HCT116 (cell line): Measurements from ENCODE around the gene CLEC16A. TPM values are rescaled to one million over a fixed set of nuclear protein-coding genes. Genes with fewer than 3 reads are reported as not detected.
"Not testable (repeated sequence)": the region's sequence is repeated elsewhere in the genome, so short reads cannot be mapped to it uniquely, and the experiment has no call there.

Source experiments
- ATAC-seq: fragments of 200-7000 bp; cut with Tn5 transposase; 2 replicates; pipeline ENCODE4 v1.9.1; 2020; ENCODE audit warnings: mild to moderate bottlenecking, moderate library complexity
- BruUV-seq: library from RNA; stranded (reverse); fragments of 400-500 nt; replicated peaks from 2 replicates; lab custom pipeline; 2021; lab: Mats Ljungman, UMichigan
- CTCF ChIA-PET: fragments of 300-600 bp; sonication (Branson Sonifier 250); formaldehyde crosslinking; loops from one replicate; lab custom pipeline; 2021; ENCODE audit warnings: antibody characterized with exemption; lab: Charles Lee
- POLR2A ChIA-PET: fragments of 300-600, 350-600 bp; sonication (Branson Sonifier 250); formaldehyde crosslinking; loops from one replicate; lab custom pipeline; 2021; ENCODE audit warnings: antibody characterized with exemption; lab: Charles Lee
- RAD21 ChIA-PET, 2 experiments: fragments of 300-600 bp; sonication (Branson Sonifier 250); formaldehyde crosslinking; loops; one replicate each; lab custom pipeline; 2023; ENCODE audit warnings: low total read pairs in 2 of 2; ENCODE audit not compliant: uncharacterized antibody in 2 of 2, unreplicated experiment in 2 of 2, low non-redundant PET in 1 of 2; lab: Charles Lee
- DNase-seq: peaks from one replicate; pipeline ENCODE4 v3.0.0-alpha.2; 2010; ENCODE audit warnings: low read depth, low spot score
- H2AFZ ChIP-seq: fragments of 200-600 bp; shearing (Covaris generic), sonication (generic); 2 replicates; pipeline ENCODE4 v1.6.1; 2017; ENCODE audit warnings: low read depth, mixed run types, mixed read lengths, antibody characterized with exemption, low read length; ENCODE audit not compliant: poor library complexity, severe bottlenecking
- H3K27ac ChIP-seq: 2 replicates; pipeline ENCODE4 v1.5.1; 2012; ENCODE audit warnings: low read depth, low read length
- H3K27me3 ChIP-seq: fragments of 200-600 bp; sonication (generic); 2 replicates; pipeline ENCODE4 v1.6.1; 2016; ENCODE audit warnings: mixed run types, low read length, mixed read lengths; ENCODE audit not compliant: insufficient read depth
- H3K36me3 ChIP-seq, 2 experiments: fragments of 200-500 bp in 1 of 2; fragments of 200-600 bp in 1 of 2; sonication (Bioruptor generic) in 1 of 2; sonication (generic) in 1 of 2; 2 replicates each; pipeline versions ENCODE4 v1.5.1 to v1.6.1; 2014 to 2016; ENCODE audit warnings: low read length in 2 of 2, inconsistent platforms in 1 of 2, mixed read lengths in 1 of 2, mixed run types in 1 of 2; ENCODE audit not compliant: insufficient read depth in 2 of 2, control insufficient read depth in 1 of 2
- H3K4me1 ChIP-seq, 2 experiments: fragments of 200-600 bp in 1 of 2; sonication (generic) in 1 of 2; 2 replicates each; pipeline versions ENCODE4 v1.5.1 to v1.6.1; 2012 to 2017; ENCODE audit warnings: low read length in 2 of 2, inconsistent platforms in 1 of 2, mild to moderate bottlenecking in 1 of 2, mixed read lengths in 1 of 2, mixed run types in 1 of 2, moderate library complexity in 1 of 2; ENCODE audit not compliant: insufficient read depth in 2 of 2, control insufficient read depth in 1 of 2
- H3K4me2 ChIP-seq: fragments of 200-600 bp; sonication (generic); 2 replicates; pipeline ENCODE4 v1.6.1; 2017; ENCODE audit warnings: mixed run types, low read length, mixed read lengths
- H3K4me3 ChIP-seq, 2 experiments: fragments of 200-600 bp in 1 of 2; sonication (generic) in 1 of 2; replicated peaks in 1 of 2; 2 replicates each; pipeline ENCODE4 v1.5.1; 2011 to 2016; ENCODE audit warnings: low read length in 2 of 2, control low read depth in 1 of 2, low read depth in 1 of 2, mild to moderate bottlenecking in 1 of 2, mixed read lengths in 1 of 2, mixed run types in 1 of 2
- H3K79me2 ChIP-seq: fragments of 200-600 bp; sonication (generic); 2 replicates; pipeline ENCODE4 v1.6.1; 2017; ENCODE audit warnings: mild to moderate bottlenecking, mixed run types, low read length, moderate library complexity, mixed read lengths; ENCODE audit not compliant: insufficient read depth
- H3K9ac ChIP-seq: fragments of 200-600 bp; sonication (generic); 2 replicates; pipeline ENCODE4 v1.6.1; 2016; ENCODE audit warnings: low read length, mixed read lengths
- H3K9me2 ChIP-seq: fragments of 200-600 bp; sonication (generic), shearing (Covaris generic); 2 replicates; pipeline ENCODE4 v1.6.1; 2017; ENCODE audit warnings: mixed run types, mild to moderate bottlenecking, moderate library complexity; ENCODE audit not compliant: insufficient read depth
- H3K9me3 ChIP-seq, 2 experiments: fragments of 200-500 bp in 1 of 2; fragments of 200-600 bp in 1 of 2; sonication (Bioruptor generic) in 1 of 2; sonication (generic) in 1 of 2; 2 replicates each; pipeline ENCODE4 v1.6.1; 2014 to 2017; ENCODE audit warnings: low read length in 2 of 2, mixed read lengths in 2 of 2, inconsistent platforms in 1 of 2, low read depth in 1 of 2, mild to moderate bottlenecking in 1 of 2, mixed run types in 1 of 2, moderate library complexity in 1 of 2; ENCODE audit not compliant: control insufficient read depth in 1 of 2, insufficient read depth in 1 of 2
- H4K20me1 ChIP-seq: fragments of 200-600 bp; sonication (generic), shearing (Covaris generic); 2 replicates; pipeline ENCODE4 v1.6.1; 2017; ENCODE audit warnings: mixed run types, mild to moderate bottlenecking, moderate library complexity; ENCODE audit not compliant: insufficient read depth
- EGR1 ChIP-seq: IDR thresholded peaks from 2 replicates; pipeline ENCODE4 v1.6.1; 2012; ENCODE audit warnings: low read depth
- ELF1 ChIP-seq: IDR thresholded peaks from 2 replicates; pipeline ENCODE4 v1.6.1; 2012; ENCODE audit warnings: low read depth, borderline replicate concordance
- EZH2 ChIP-seq: fragments of 200-600 bp; sonication (generic); IDR thresholded peaks from 2 replicates; pipeline ENCODE4 v1.6.1; 2017; ENCODE audit warnings: antibody characterized with exemption, mixed run types
- FOSL1 ChIP-seq: IDR thresholded peaks from 2 replicates; pipeline ENCODE4 v1.6.1; 2012; ENCODE audit warnings: low read depth
- JUND ChIP-seq: IDR thresholded peaks from 2 replicates; pipeline ENCODE4 v1.6.1; 2012
- RAD21 ChIP-seq: IDR thresholded peaks from 2 replicates; pipeline ENCODE4 v1.6.1; 2012; ENCODE audit warnings: low read depth, mild to moderate bottlenecking
- SIN3A ChIP-seq: IDR thresholded peaks from 2 replicates; pipeline ENCODE4 v1.6.1; 2012; ENCODE audit warnings: low read depth
- TCF7L2 ChIP-seq: IDR thresholded peaks from 2 replicates; pipeline ENCODE4 v1.7.0; 2011; ENCODE audit warnings: borderline replicate concordance, inconsistent platforms; ENCODE audit not compliant: insufficient read depth, insufficient read length; ENCODE audit errors: extremely low read depth
- YY1 ChIP-seq: IDR thresholded peaks from 2 replicates; pipeline ENCODE4 v1.6.1; 2011; ENCODE audit warnings: low read length, low read depth, moderate library complexity, mild to moderate bottlenecking; ENCODE audit not compliant: insufficient replicate concordance; ENCODE audit errors: extremely low read depth
- ZFX ChIP-seq: fragments of 450-650 bp; IDR thresholded peaks from 2 replicates; pipeline ENCODE4 v1.6.1; 2017
- ZNF274 ChIP-seq: fragments of 200-500 bp; sonication (Bioruptor generic); IDR thresholded peaks from 2 replicates; pipeline ENCODE4 v1.6.1; 2014; ENCODE audit warnings: mild to moderate bottlenecking, low read depth, low read length, inconsistent platforms
- intact Hi-C: fragments of 100-400 bp; cut with micrococcal nuclease; formaldehyde crosslinking; loops from 2 replicates; pipeline ENCODE4 v1.10.0; 2022
- total RNA-seq: library from RNA; stranded (reverse); gene quantifications from one replicate; pipeline ENCODE4 v1.2.1, GENCODE V29; 2021; ENCODE audit not compliant: unreplicated experiment
- TF ChIP-seq, protein P1 (sequence below), 3 experiments: fragments of 200-600 bp in 1 of 3; sonication (generic) in 1 of 3; IDR thresholded peaks in 2 of 3; conservative IDR thresholded peaks in 1 of 3; 2 replicates each; pipeline ENCODE4 v1.5.1; 2012 to 2017; ENCODE audit warnings: low read depth in 2 of 3, low read length in 2 of 3, antibody characterized with exemption in 1 of 3, borderline replicate concordance in 1 of 3, control low read depth in 1 of 3, mild to moderate bottlenecking in 1 of 3, mixed read lengths in 1 of 3, mixed run types in 1 of 3, moderate library complexity in 1 of 3; ENCODE audit not compliant: insufficient read depth in 1 of 3
- TF ChIP-seq, protein P2 (sequence below): IDR thresholded peaks from 2 replicates; pipeline ENCODE4 v1.6.1; 2011; ENCODE audit warnings: mild to moderate bottlenecking, low read length, moderate library complexity; ENCODE audit not compliant: insufficient replicate concordance; ENCODE audit errors: extremely low read depth
- TF ChIP-seq, protein P3 (sequence below): IDR thresholded peaks from 2 replicates; pipeline ENCODE4 v1.6.1; 2012

Gene CLEC16A
- total RNA-seq, 1 experiment from 2014 or later, result 18.0 TPM

DNA sequence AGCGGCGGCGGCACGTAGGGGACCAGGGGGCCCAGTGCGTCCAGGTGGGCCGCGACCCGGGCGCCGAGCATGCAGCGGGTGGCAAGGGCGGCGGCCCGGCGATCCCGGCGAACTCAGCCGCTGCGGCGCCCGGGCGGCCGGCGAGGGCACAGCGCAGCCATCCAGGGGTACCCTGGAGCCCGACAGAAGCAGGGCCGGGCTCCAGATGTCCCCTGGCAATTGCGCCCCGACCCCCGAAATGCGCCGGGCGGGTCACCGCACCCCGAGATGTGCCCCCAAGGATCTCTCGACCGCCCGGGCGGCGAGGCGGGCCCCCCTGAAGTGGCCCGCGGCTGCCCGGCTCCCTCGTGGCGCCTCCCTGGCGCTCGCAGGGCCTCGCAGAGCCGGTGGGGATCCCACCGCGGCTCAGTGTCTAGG lies 2.4 kb upstream of the CLEC16A start:
- RAD21 ChIA-PET, BruUV-seq, intact Hi-C loops, H3K9me3 ChIP-seq, H3K9me2 ChIP-seq, H2AFZ ChIP-seq, DNase-seq, H4K20me1 ChIP-seq, H3K27me3 ChIP-seq: not testable (repeated sequence)
- peak overlapping the region; percentile 94 for H3K4me2 ChIP-seq
- H3K9ac ChIP-seq, result peak overlapping the region; percentile 80
- H3K79me2 ChIP-seq, result peaks cover 71% of the 10 kb centered on the region
- peak; percentile 4 for ATAC-seq
- peaks cover 9 to 27% of the 10 kb centered on the region in 2 experiments; a peak in 2 of 4 replicates for H3K36me3 ChIP-seq
- peaks cover 32 to 44% of the 10 kb centered on the region in 2 experiments for H3K4me1 ChIP-seq
- peak overlapping the region; percentile 71 to 84 for H3K4me3 ChIP-seq
- H3K27ac ChIP-seq, result peak overlapping the region; percentile 65; the same call in 1 of the 2 replicates
- TF ChIP-seq ZFX, result peak; percentile 74
- ChIA-PET POLR2A (interaction anchor here (0.6 to 0.9 kb wide), 3 partner anchors 9 to 314 kb away, joined by 3 read pairs; partner anchors contain the start of gene SOCS1), CTCF (interaction anchor here (0.9 to 1.0 kb wide), 2 partner anchors 13 to 314 kb away, joined by 3 to 4 read pairs; partner anchors contain the start of gene SOCS1)

DNA sequence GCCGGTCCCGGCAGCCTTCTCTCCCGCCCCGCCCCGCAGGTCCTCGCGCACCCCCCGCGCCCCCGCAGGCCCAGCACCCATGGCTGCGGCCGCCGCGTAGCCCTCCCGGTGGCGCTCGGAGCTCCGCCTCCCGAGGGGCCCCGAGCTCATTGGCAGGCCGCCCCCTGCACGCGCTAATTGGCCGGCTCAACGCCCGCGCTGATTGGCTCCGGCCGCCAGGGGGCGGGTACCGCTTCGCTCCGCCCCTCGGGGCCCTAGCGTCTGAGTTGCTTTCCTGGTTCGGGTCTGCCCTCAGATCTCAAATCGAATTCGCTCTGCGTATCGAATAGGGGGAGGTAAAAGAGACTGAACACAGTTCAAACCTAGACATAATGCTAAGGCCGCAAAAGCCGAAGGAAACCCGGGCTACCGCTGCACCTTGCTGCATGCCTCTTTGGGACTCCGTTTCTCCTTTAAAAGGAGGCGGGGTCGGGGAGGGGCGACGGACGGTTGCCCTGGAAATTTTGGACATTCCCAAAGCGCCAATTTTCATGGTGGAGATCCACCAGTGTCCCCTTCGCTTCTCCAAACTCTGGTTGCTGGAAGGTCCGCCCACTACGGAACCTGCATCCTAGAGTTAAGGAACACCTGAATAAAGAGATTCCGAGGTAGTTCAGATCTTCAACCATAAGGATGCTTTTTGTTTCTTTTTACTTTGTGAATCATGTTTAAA lies 1.9 kb upstream of the CLEC16A start, which contains the start of gene DEXI:
Gene DEXI (minus strand): TSS at position 117 of the 712 bp plus-strand sequence. CDS start 463 bp downstream, outside the sequence.
- Histone ChIP-seq H3K27me3 (no peaks in the 10 kb centered on the region), H3K9me2 (no peaks in the 10 kb centered on the region), H3K36me3 (peaks cover 9 to 21% of the 10 kb centered on the region in 2 experiments; a peak in 2 of 4 replicates), H3K9ac (peak within 1 kb of the TSS; percentile 80), H3K4me3 (peak within 1 kb of the TSS; percentile 71 to 84), H3K27ac (peak within 1 kb of the TSS; percentile 65), H3K9me3 (no peaks in the 10 kb centered on the region), H4K20me1 (no peaks in the 10 kb centered on the region), H3K4me2 (peak within 1 kb of the TSS; percentile 94), H3K4me1 (peaks cover 37 to 50% of the 10 kb centered on the region in 2 experiments), H3K79me2 (peaks cover 71% of the 10 kb centered on the region), H2AFZ (no peak within 1 kb of the TSS)
- ATAC-seq (peak; percentile 83), DNase-seq (peak; percentile 72)
- intact Hi-C loops, result no loop called here
- ChIA-PET RAD21 (no interaction called here), POLR2A (interaction anchor here (0.6 to 0.9 kb wide), 3 partner anchors 10 to 313 kb away, joined by 3 read pairs; partner anchors contain the start of gene SOCS1), CTCF (interaction anchor here (0.9 to 1.0 kb wide), 2 partner anchors 12 to 314 kb away, joined by 3 to 4 read pairs; partner anchors contain the start of gene SOCS1)
- no TSS peak for BruUV-seq
- TF ChIP-seq JUND (no peak), EZH2 (no peak), SIN3A (peak; percentile 51; the same call in 1 of the 2 replicates), ELF1 (no peak), EGR1 (peak; percentile 77), FOSL1 (no peak), ZNF274 (no peak), YY1 (peak; percentile 73), TCF7L2 (no peak), RAD21 (no peak)
- TF ChIP-seq, protein P1, sequence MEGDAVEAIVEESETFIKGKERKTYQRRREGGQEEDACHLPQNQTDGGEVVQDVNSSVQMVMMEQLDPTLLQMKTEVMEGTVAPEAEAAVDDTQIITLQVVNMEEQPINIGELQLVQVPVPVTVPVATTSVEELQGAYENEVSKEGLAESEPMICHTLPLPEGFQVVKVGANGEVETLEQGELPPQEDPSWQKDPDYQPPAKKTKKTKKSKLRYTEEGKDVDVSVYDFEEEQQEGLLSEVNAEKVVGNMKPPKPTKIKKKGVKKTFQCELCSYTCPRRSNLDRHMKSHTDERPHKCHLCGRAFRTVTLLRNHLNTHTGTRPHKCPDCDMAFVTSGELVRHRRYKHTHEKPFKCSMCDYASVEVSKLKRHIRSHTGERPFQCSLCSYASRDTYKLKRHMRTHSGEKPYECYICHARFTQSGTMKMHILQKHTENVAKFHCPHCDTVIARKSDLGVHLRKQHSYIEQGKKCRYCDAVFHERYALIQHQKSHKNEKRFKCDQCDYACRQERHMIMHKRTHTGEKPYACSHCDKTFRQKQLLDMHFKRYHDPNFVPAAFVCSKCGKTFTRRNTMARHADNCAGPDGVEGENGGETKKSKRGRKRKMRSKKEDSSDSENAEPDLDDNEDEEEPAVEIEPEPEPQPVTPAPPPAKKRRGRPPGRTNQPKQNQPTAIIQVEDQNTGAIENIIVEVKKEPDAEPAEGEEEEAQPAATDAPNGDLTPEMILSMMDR (IDR thresholded peaks at IDR 0.05 in 2 of 3, conservative IDR thresholded peaks at IDR 0.05 in 1 of 3; ENCODE audit: borderline replicate concordance in 1 of 3, insufficient read depth in 1 of 3, low read depth in 2 of 3, low read length in 2 of 3), result no peak
- TF ChIP-seq, protein P2, sequence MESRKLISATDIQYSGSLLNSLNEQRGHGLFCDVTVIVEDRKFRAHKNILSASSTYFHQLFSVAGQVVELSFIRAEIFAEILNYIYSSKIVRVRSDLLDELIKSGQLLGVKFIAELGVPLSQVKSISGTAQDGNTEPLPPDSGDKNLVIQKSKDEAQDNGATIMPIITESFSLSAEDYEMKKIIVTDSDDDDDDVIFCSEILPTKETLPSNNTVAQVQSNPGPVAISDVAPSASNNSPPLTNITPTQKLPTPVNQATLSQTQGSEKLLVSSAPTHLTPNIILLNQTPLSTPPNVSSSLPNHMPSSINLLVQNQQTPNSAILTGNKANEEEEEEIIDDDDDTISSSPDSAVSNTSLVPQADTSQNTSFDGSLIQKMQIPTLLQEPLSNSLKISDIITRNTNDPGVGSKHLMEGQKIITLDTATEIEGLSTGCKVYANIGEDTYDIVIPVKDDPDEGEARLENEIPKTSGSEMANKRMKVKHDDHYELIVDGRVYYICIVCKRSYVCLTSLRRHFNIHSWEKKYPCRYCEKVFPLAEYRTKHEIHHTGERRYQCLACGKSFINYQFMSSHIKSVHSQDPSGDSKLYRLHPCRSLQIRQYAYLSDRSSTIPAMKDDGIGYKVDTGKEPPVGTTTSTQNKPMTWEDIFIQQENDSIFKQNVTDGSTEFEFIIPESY, result no peak
- TF ChIP-seq, protein P3, sequence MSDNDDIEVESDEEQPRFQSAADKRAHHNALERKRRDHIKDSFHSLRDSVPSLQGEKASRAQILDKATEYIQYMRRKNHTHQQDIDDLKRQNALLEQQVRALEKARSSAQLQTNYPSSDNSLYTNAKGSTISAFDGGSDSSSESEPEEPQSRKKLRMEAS, result peak; percentile 1
